Measurements from ENCODE around the gene GPRC5D. TPM values are rescaled to one million over a fixed set of nuclear protein-coding genes. Genes with fewer than 3 reads are reported as not detected.

GPRC5D gene
- total and polyA plus RNA-seq, 2 experiments from 2014 or later = not detected

- Histone ChIP-seq H4K20me1 (ENCODE audit: insufficient read depth) (no peaks in the 10 kb centered on the region), H3K9ac (no peak overlapping the region), H3K27me3 (replicated peaks; ENCODE audit: insufficient read depth) (no peaks in the 10 kb centered on the region), H3K9me2 (ENCODE audit: insufficient read depth) (no peaks in the 10 kb centered on the region), H3K4me3 (no peak overlapping the region), H3K9me3 (ENCODE audit: low read depth) (no peaks in the 10 kb centered on the region), H3K36me3 (ENCODE audit: low read depth) (no peaks in the 10 kb centered on the region), H3K79me2 (ENCODE audit: insufficient read depth) (no peaks in the 10 kb centered on the region), H3F3A (ENCODE audit: insufficient read depth) (peaks cover 11% of the 10 kb centered on the region), H3K27ac (no peak overlapping the region), H2AFZ (no peak overlapping the region), H3K4me2 (ENCODE audit: unreplicated experiment) (no peak overlapping the region), H3K4me1 (ENCODE audit: insufficient read depth) (peaks cover 20% of the 10 kb centered on the region)
- no peak for TF ChIP-seq EZH2phosphoT487 (IDR thresholded peaks at IDR 0.05; ENCODE audit: insufficient read depth, low read depth)
- TF ChIP-seq EZH2 (IDR thresholded peaks at IDR 0.05; ENCODE audit: insufficient read depth, poor library complexity, severe bottlenecking) = no peak
- in situ Hi-C loops (cut with MboI) = no loop called here
- DNase-seq = no peak
Observed at GRCh38 chr12:12945591-12945990, 6.4 kb downstream of the GPRC5D start.

GRCh38 chr12:12943586-12944260 is 8.2 kb downstream of the GPRC5D start:
- peaks cover 20% of the 10 kb centered on the region for H3K4me1 ChIP-seq (ENCODE audit: insufficient read depth)
- peak; percentile 88 for DNase-seq

GRCh38 chr12:12941450-12942350 is 10.3 kb downstream of the GPRC5D start:
- H3K27ac ChIP-seq = no peak overlapping the region

More at GRCh38 chr12:12943586-12944260, 8.2 kb downstream of the GPRC5D start:
- Histone ChIP-seq H2AFZ (no peak overlapping the region), H3K27ac (peak overlapping the region; percentile 19; the same call in 1 of the 2 replicates), H3K9me2 (ENCODE audit: insufficient read depth) (no peaks in the 10 kb centered on the region), H3K4me2 (ENCODE audit: unreplicated experiment) (no peak overlapping the region), H3K4me3 (no peak overlapping the region), H3K9ac (no peak overlapping the region), H3K9me3 (ENCODE audit: low read depth) (no peaks in the 10 kb centered on the region), H3K79me2 (ENCODE audit: insufficient read depth) (no peaks in the 10 kb centered on the region), H3F3A (ENCODE audit: insufficient read depth) (peaks cover 11% of the 10 kb centered on the region), H4K20me1 (ENCODE audit: insufficient read depth) (no peaks in the 10 kb centered on the region), H3K27me3 (replicated peaks; ENCODE audit: insufficient read depth) (no peaks in the 10 kb centered on the region), H3K36me3 (ENCODE audit: low read depth) (no peaks in the 10 kb centered on the region)
- 68 to 69% methylated on average over 8 of the region's 8 CpGs for WGBS, 2 experiments (ENCODE audit: low coverage in 1 of 2, low lambda C conversion rate in 2 of 2, missing lambda C conversion rate in 2 of 2)
- TF ChIP-seq EZH2phosphoT487 (IDR thresholded peaks at IDR 0.05; ENCODE audit: insufficient read depth, low read depth) (no peak), EZH2 (IDR thresholded peaks at IDR 0.05; ENCODE audit: insufficient read depth, poor library complexity, severe bottlenecking) (no peak)
- in situ Hi-C loops (cut with MboI) = no loop called here

GRCh38 chr12:12939888-12940287 is 12.1 kb downstream of the GPRC5D start:
- no peak overlapping the region for H3K9ac ChIP-seq
- 76 to 83% methylated on average over 1 of the region's 1 CpG for WGBS, 2 experiments (ENCODE audit: low coverage in 1 of 2, low lambda C conversion rate in 2 of 2, missing lambda C conversion rate in 2 of 2)
- DNase-seq = no peak

More at GRCh38 chr12:12941450-12942350, 10.3 kb downstream of the GPRC5D start:
- no peak overlapping the region for H3K4me2 ChIP-seq (ENCODE audit: unreplicated experiment)
- H3K4me1 ChIP-seq (ENCODE audit: insufficient read depth) = peaks cover 15% of the 10 kb centered on the region
- TF ChIP-seq EZH2 (IDR thresholded peaks at IDR 0.05; ENCODE audit: insufficient read depth, poor library complexity, severe bottlenecking) = no peak
- TF ChIP-seq EZH2phosphoT487 (IDR thresholded peaks at IDR 0.05; ENCODE audit: insufficient read depth, low read depth) = no peak
- no peaks in the 10 kb centered on the region for H3K79me2 ChIP-seq (ENCODE audit: insufficient read depth)
- no peaks in the 10 kb centered on the region for H3K9me3 ChIP-seq (ENCODE audit: low read depth)
- DNase-seq = peak; percentile 61
- H2AFZ ChIP-seq = no peak overlapping the region
- H3K9ac ChIP-seq = no peak overlapping the region
- peaks cover 5% of the 10 kb centered on the region for H3F3A ChIP-seq (ENCODE audit: insufficient read depth)
- no peaks in the 10 kb centered on the region for H4K20me1 ChIP-seq (ENCODE audit: insufficient read depth)
- no peaks in the 10 kb centered on the region for H3K9me2 ChIP-seq (ENCODE audit: insufficient read depth)
- WGBS, 2 experiments (ENCODE audit: low coverage in 1 of 2, low lambda C conversion rate in 2 of 2, missing lambda C conversion rate in 2 of 2) = 88 to 92% methylated on average over 10 of the region's 10 CpGs
- H3K4me3 ChIP-seq = no peak overlapping the region
- H3K36me3 ChIP-seq (ENCODE audit: low read depth) = no peaks in the 10 kb centered on the region
- in situ Hi-C loops (cut with MboI) = no loop called here
- H3K27me3 ChIP-seq (replicated peaks; ENCODE audit: insufficient read depth) = no peaks in the 10 kb centered on the region

More at GRCh38 chr12:12939888-12940287, 12.1 kb downstream of the GPRC5D start:
- Histone ChIP-seq H4K20me1 (ENCODE audit: insufficient read depth) (no peaks in the 10 kb centered on the region), H3K79me2 (ENCODE audit: insufficient read depth) (no peaks in the 10 kb centered on the region), H3K9me2 (ENCODE audit: insufficient read depth) (no peaks in the 10 kb centered on the region), H2AFZ (no peak overlapping the region), H3F3A (ENCODE audit: insufficient read depth) (peaks cover 5% of the 10 kb centered on the region), H3K9me3 (ENCODE audit: low read depth) (no peaks in the 10 kb centered on the region), H3K4me3 (no peak overlapping the region), H3K4me1 (ENCODE audit: insufficient read depth) (peaks cover 11% of the 10 kb centered on the region), H3K27me3 (replicated peaks; ENCODE audit: insufficient read depth) (no peaks in the 10 kb centered on the region), H3K27ac (no peak overlapping the region), H3K4me2 (ENCODE audit: unreplicated experiment) (no peak overlapping the region), H3K36me3 (ENCODE audit: low read depth) (no peaks in the 10 kb centered on the region)
- TF ChIP-seq EZH2 (IDR thresholded peaks at IDR 0.05; ENCODE audit: insufficient read depth, poor library complexity, severe bottlenecking) = no peak
- TF ChIP-seq EZH2phosphoT487 (IDR thresholded peaks at IDR 0.05; ENCODE audit: insufficient read depth, low read depth) = no peak
- in situ Hi-C loops (cut with MboI) = no loop called here
